Measurements from ENCODE around the gene MAFF.

GRCh38 chr22:38232196-38232595, 30.4 kb downstream of the MAFF start:
- TF ChIP-seq GATA2 (IDR thresholded peaks at IDR 0.05; ENCODE audit: low read depth, low read length) (no peak), GATA3 (IDR thresholded peaks at IDR 0.05; ENCODE audit: low read depth, low read length) (no peak)
